ENCODE results near the gene SPATA20.

- TF ChIP-seq CTCF (IDR thresholded peaks at IDR 0.05 in 4 of 5, conservative IDR thresholded peaks at IDR 0.05 in 1 of 5), result no peak
- no peak for TF ChIP-seq POLR2A (IDR thresholded peaks at IDR 0.05)
These were observed 12.6 kb upstream of the SPATA20 start for GRCh38 chr17:50534222-50534978.
